K562 (cell line): ENCODE data around the gene PLEKHG3. TPM values are rescaled to one million over a fixed set of nuclear protein-coding genes. Genes with fewer than 3 reads are reported as not detected.

Experiments used
- ATAC-seq: fragments of 200-7000 bp; cut with Tn5 transposase; 3 replicates; pipeline ENCODE4 v1.9.1; 2020; ENCODE audit warnings: moderate library complexity
- BruUV-seq: library from RNA; stranded (reverse); fragments of 400-500 nt; replicated peaks from 2 replicates; lab custom pipeline; 2021; lab: Mats Ljungman, UMichigan
- CTCF ChIA-PET: fragments of 300-600 bp; formaldehyde crosslinking; extraction: SDS; loops from one replicate; lab custom pipeline; 2021; ENCODE audit warnings: low intra/inter-chr PET ratio; lab: Yijun Ruan, JAX
- POLR2A ChIA-PET: fragments of 300-600, 350-650 bp; sonication (Branson Sonifier 250); formaldehyde crosslinking; extraction: SDS; loops from one replicate; lab custom pipeline; 2021; ENCODE audit warnings: antibody characterized with exemption, inconsistent platforms; lab: Yijun Ruan, JAX
- DNase-seq, 4 experiments: peaks; one replicate each; pipeline versions ENCODE4 v3.0.0 to v3.0.0-alpha.2; 2011 to 2018; ENCODE audit warnings: low spot score in 3 of 4, mixed read lengths in 3 of 4; ENCODE audit errors: extremely low read depth in 1 of 4
- FAIRE-seq: peaks from 2 replicates; lab custom pipeline; 2011; peaks lifted over from hg19 to GRCh38; lab: Jason Lieb, UNC
- H2AFZ ChIP-seq: 2 replicates; pipeline ENCODE4 v1.6.0; 2011; ENCODE audit warnings: low read depth, low read length, control low read depth, inconsistent platforms
- H3K27ac ChIP-seq: fragments of 200-600 bp; 3 replicates; pipeline ENCODE4 v1.8.0; 2011; ENCODE audit warnings: low read depth, mild to moderate bottlenecking, control low read depth, inconsistent platforms, low read length, moderate library complexity, mixed read lengths; ENCODE audit errors: extremely low read depth
- H3K27me3 ChIP-seq, 2 experiments: fragments of 300-600 bp in 1 of 2; 2 replicates in 1 of 2; 3 replicates in 1 of 2; pipeline versions ENCODE4 v1.6.0 to v1.8.0; 2011; ENCODE audit warnings: inconsistent platforms in 2 of 2, low read length in 2 of 2, mild to moderate bottlenecking in 1 of 2, mixed read lengths in 1 of 2, moderate library complexity in 1 of 2; ENCODE audit not compliant: control insufficient read depth in 2 of 2, insufficient read depth in 2 of 2
- H3K36me3 ChIP-seq: fragments of 300-600 bp; 3 replicates; pipeline ENCODE4 v1.8.0; 2011; ENCODE audit warnings: mild to moderate bottlenecking, low read length, inconsistent platforms; ENCODE audit not compliant: control insufficient read depth, insufficient read depth
- H3K4me1 ChIP-seq, 2 experiments: fragments of 200-600 bp in 1 of 2; replicated peaks in 1 of 2; 2 replicates in 1 of 2; 3 replicates in 1 of 2; pipeline versions ENCODE4 v1.5.1 to v1.8.0; 2011; ENCODE audit warnings: inconsistent platforms in 2 of 2, low read length in 2 of 2, mild to moderate bottlenecking in 1 of 2, mixed read lengths in 1 of 2, moderate library complexity in 1 of 2; ENCODE audit not compliant: control insufficient read depth in 2 of 2, insufficient read depth in 2 of 2
- H3K4me2 ChIP-seq: 2 replicates; pipeline ENCODE4 v1.6.1; 2011; ENCODE audit warnings: low read length, control low read depth, inconsistent platforms, mixed read lengths; ENCODE audit not compliant: insufficient read depth
- H3K4me3 ChIP-seq: fragments of 200-600 bp; sonication (generic), shearing (Covaris generic); 2 replicates; pipeline ENCODE4 v1.5.1; 2016; ENCODE audit warnings: control low read depth, inconsistent platforms
- H3K79me2 ChIP-seq: fragments of 200-600 bp; 3 replicates; pipeline ENCODE4 v1.8.0; 2011; ENCODE audit warnings: low read length, inconsistent platforms; ENCODE audit not compliant: control insufficient read depth, insufficient read depth
- H3K9ac ChIP-seq, 2 experiments: 2 replicates each; pipeline versions ENCODE4 v1.6.0 to v1.6.1; 2011; ENCODE audit warnings: low read depth in 2 of 2, low read length in 2 of 2, control low read depth in 1 of 2, inconsistent platforms in 1 of 2, mild to moderate bottlenecking in 1 of 2, mixed read lengths in 1 of 2; ENCODE audit not compliant: insufficient read depth in 1 of 2
- H3K9me1 ChIP-seq: one replicate; pipeline ENCODE4 v1.6.0; 2011; ENCODE audit warnings: inconsistent platforms, mild to moderate bottlenecking, low read length, moderate library complexity; ENCODE audit not compliant: control insufficient read depth, insufficient read depth
- H3K9me3 ChIP-seq: replicated peaks from 2 replicates; pipeline ENCODE4 v1.5.1; 2011; ENCODE audit warnings: low read depth, low read length, inconsistent platforms; ENCODE audit not compliant: control insufficient read depth, insufficient read depth
- H4K20me1 ChIP-seq: replicated peaks from 2 replicates; pipeline ENCODE4 v1.6.1; 2011; ENCODE audit warnings: low read length, inconsistent platforms, mixed read lengths; ENCODE audit not compliant: control insufficient read depth, insufficient read depth
- DPF2 ChIP-seq: fragments of 450-650 bp; IDR thresholded peaks from 2 replicates; pipeline ENCODE4 v1.6.1; 2016
- E2F4 ChIP-seq: sonication (generic); formaldehyde crosslinking; IDR thresholded peaks from 2 replicates; pipeline ENCODE4 v1.8.0; 2022; ENCODE audit warnings: mild to moderate bottlenecking, low read depth, missing genetic modification reagents
- RFX7 ChIP-seq: fragments of 250-450 bp; sonication (Bioruptor Pico); IDR thresholded peaks from 2 replicates; pipeline ENCODE4 v1.5.1; 2021; ENCODE audit warnings: mild to moderate bottlenecking
- SAP30 ChIP-seq: fragments of 200-600 bp; sonication (generic); IDR thresholded peaks from 2 replicates; pipeline ENCODE4 v1.6.1; 2012; ENCODE audit warnings: borderline replicate concordance, low read depth, mild to moderate bottlenecking, moderate library complexity, low read length, control low read depth, inconsistent platforms; ENCODE audit not compliant: insufficient read depth, poor library complexity, severe bottlenecking
- THAP12 ChIP-seq: fragments of 250-450 bp; sonication (Bioruptor Pico); IDR thresholded peaks from 2 replicates; pipeline ENCODE4 v1.9.0; 2021; ENCODE audit warnings: mild to moderate bottlenecking, inconsistent platforms
- ZNF717 ChIP-seq: fragments of 250-450 bp; sonication (Bioruptor Pico); IDR thresholded peaks from 2 replicates; pipeline ENCODE4 v1.5.0; 2021
- WGBS: fragments of 100-300 bp; shearing (Covaris generic); methylation state at CpG from one replicate; pipeline ENCODE4 v1.1.6; 2016; ENCODE audit warnings: low coverage, mixed read lengths; ENCODE audit not compliant: insufficient coverage; ENCODE audit errors: missing lambda C conversion rate; 5-methylcytosine and 5-hydroxymethylcytosine counted together
- in situ Hi-C: fragments of 300-500 bp; cut with MboI; formaldehyde crosslinking; loops from 4 replicates; pipeline ENCODE4 v1.15.0; 2018; ENCODE audit warnings: inconsistent platforms, mixed read lengths
- intact Hi-C: fragments of 100-400 bp; cut with micrococcal nuclease; formaldehyde crosslinking; loops from 2 replicates; pipeline ENCODE4 v1.14.2; 2022
- polyA plus RNA-seq, 8 experiments: library from polyadenylated mRNA; depleted of rRNA in 4 of 8; stranded (reverse) in 5 of 8; unstranded in 3 of 8; fragments of >200 nt; fragmentation: Nextera tagmentation in 2 of 8; fragmentation: Illumina TruSeq in 1 of 8; extraction: Ambion mirVana in 2 of 8; extraction: Trizol in 1 of 8; gene quantifications; 2 replicates each; pipeline versions ENCODE4 v1.2.1 to v1.2.3, GENCODE V29; 2011 to 2014; ENCODE audit warnings: inconsistent platforms in 1 of 8, missing spikeins in 1 of 8
- total RNA-seq, 7 experiments: library from RNA; depleted of rRNA in 6 of 7; stranded (reverse); fragments of >200 nt in 6 of 7; fragmentation: Illumina TruSeq in 2 of 7; extraction: Trizol in 2 of 7; gene quantifications; 2 replicates each; pipeline versions ENCODE4 v1.2.1 to v1.2.3, GENCODE V29; 2011 to 2021; ENCODE audit warnings: low replicate concordance in 1 of 7

PLEKHG3 gene
- total and polyA plus RNA-seq, 9 of the 15 experiments (the other 6 are each of a cell fraction or from before 2014, with no cell fraction given): 0.04 to 0.16 TPM; not detected in 7

- Histone ChIP-seq H3K9ac (no peak overlapping the region), H3K27me3 (peaks cover 4 to 57% of the 10 kb centered on the region in 2 experiments; a peak in 3 of 5 replicates), H2AFZ (no peak overlapping the region), H3K27ac (no peak overlapping the region), H3K9me3 (no peaks in the 10 kb centered on the region), H4K20me1 (no peaks in the 10 kb centered on the region), H3K4me1 (no peaks in the 10 kb centered on the region), H3K4me3 (no peak overlapping the region), H3K36me3 (no peaks in the 10 kb centered on the region), H3K4me2 (no peak overlapping the region), H3K79me2 (no peaks in the 10 kb centered on the region), H3K9me1 (no peaks in the 10 kb centered on the region)
- intact Hi-C loops: no loop called here
- FAIRE-seq (no peak), DNase-seq (no peak), ATAC-seq (no peak)
- POLR2A ChIA-PET: interaction anchor here (1.0 kb wide), 1 partner anchor 14 kb away, joined by 3 read pairs; no protein-coding TSS in a partner anchor
- CTCF ChIA-PET: no interaction called here
- 2% methylated on average over 5 of the region's 6 CpGs for whole genome bisulfite sequencing
- no peak for TF ChIP-seq THAP12
- TF ChIP-seq RFX7 (CRISPR knock-in tag): no peak
- TF ChIP-seq SAP30: no peak
- no peak for TF ChIP-seq ZNF717
- no peak for TF ChIP-seq E2F4 (CRISPR knock-in tag)
- no peak for TF ChIP-seq DPF2
- in situ Hi-C loops: no loop called here
- no TSS peak for BruUV-seq
Measured at GRCh38 chr14:64728106-64728505, 23.9 kb downstream of the PLEKHG3 start.
